Stromal cell of bone marrow (primary cell): ENCODE results near the gene VWA5B2.
A peak's percentile ranks its signal among the peaks of the same experiment; 100 is the strongest.

Source experiments
- DNase-seq: peaks from one replicate; pipeline ENCODE4 v3.0.0-alpha.2; 2012; ENCODE audit warnings: low read depth

Gene VWA5B2

DNA sequence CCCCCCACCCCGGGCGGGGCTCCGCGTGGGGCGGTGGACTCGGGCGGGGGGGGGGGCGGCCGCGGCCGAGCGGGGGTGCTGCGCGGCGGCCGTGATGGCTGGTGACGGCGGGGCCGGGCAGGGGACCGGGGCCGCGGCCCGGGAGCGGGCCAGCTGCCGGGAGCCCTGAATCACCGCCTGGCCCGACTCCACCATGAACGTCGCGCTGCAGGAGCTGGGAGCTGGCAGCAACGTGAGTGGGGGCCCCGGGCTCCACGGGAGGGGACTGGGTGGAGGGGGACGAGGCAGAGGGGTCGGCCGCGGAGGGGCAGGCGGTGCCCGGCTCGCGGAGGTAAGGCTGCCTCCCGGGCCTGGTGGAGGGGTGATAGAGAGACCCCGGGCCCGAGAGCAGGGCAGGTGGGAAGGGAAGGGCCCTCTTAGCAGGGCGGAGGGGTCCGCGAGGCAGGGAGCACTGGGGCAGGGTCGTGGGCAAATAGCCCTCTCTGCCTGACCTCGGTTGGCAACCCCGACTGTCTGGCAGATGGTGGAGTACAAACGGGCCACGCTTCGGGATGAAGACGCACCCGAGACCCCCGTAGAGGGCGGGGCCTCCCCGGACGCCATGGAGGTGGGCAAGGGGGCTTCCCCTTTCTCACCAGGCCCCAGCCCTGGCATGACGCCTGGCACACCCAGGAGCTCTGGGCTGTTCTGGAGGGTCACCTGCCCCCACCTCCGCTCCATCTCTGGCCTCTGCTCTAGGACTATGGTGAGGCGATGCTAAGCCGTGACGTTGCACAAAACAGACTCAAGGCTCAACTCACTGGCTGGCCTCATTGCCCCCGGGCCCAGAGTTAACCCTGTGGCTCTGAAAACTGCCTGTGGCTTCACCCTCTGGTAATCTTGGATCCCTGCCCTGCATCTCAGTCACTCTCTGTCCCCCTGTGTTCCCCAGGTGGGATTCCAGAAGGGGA, 46.9 kb downstream of the VWA5B2 start, which contains the start of gene ECE2:
Gene ECE2 (plus strand): TSS at position 62 of the 950 bp plus-strand sequence. CDS start 132 bp downstream, at position 194.
- DNase-seq = no peak

DNA sequence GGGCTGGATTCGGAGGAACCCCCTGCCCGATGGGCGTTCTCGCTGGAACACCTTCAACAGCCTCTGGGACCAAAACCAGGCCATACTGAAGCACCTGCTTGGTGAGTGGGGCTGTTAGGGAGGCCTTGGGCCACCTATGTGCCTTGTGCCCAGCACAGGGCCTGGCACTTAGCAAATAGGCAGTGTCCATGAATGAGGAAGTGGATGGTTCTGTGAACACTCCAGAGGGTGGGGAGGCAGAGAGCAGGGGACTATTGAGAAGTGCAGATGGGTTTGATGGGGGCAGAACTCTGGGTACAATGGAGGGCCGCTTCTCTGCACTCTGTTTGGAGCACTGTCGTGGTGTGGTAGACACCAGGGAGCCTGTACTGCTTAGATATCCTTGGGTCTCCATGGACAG, 48.0 kb downstream of the VWA5B2 start:
- DNase-seq = no peak

- DNase-seq = no peak
Observed at GRCh38 chr3:184282941-184283340, 53.6 kb downstream of the VWA5B2 start.

DNA sequence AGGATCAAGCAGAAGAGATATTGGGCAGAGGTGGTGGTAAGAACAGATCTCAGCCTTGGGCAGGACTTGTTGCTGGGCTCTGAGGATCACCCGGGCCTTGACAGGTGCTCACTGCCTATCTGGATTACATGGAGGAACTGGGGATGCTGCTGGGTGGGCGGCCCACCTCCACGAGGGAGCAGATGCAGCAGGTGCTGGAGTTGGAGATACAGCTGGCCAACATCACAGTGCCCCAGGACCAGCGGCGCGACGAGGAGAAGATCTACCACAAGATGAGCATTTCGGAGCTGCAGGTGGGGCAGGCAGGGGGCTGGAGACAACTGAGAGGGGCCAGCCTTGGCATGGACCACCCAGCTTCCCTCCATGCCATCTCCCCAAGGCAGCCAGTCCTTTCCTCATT, 54.3 kb downstream of the VWA5B2 start:
- DNase-seq = no peak

- peak; percentile 56 for DNase-seq
Observed at GRCh38 chr3:184284696-184285095, 55.3 kb downstream of the VWA5B2 start.

GRCh38 chr3:184289426-184289938, 60.1 kb downstream of the VWA5B2 start:
- DNase-seq = no peak

DNA sequence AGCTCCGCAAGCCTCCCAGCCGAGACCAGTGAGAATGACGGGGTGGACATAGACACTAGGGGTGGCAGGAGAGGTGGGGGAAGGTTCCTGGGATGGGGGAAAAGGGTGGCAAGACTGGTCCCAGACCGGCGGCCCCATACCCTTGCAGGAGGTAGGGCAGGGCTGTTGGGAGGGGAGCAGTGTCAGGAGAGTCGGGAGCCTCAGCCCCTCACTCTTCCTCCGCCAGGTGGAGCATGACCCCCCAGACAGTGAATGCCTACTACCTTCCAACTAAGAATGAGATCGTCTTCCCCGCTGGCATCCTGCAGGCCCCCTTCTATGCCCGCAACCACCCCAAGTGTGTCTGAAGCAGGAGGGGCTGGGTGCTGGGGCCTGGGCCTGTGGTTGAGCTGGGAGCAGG, 60.9 kb downstream of the VWA5B2 start:
- DNase-seq = no peak

GRCh38 chr3:184291044-184291737, 61.8 kb downstream of the VWA5B2 start:
- DNase-seq = no peak
